ENCODE results near the gene ZNF326.
"Not testable (repeated sequence)": the region's sequence is repeated elsewhere in the genome, so short reads cannot be mapped to it uniquely, and the experiment has no call there.

The ZNF326 gene

GRCh38 chr1:89999208-89999607 is 4.3 kb downstream of the ZNF326 start:
- no peak for DNase-seq

- no peak for DNase-seq
Observed at GRCh38 chr1:89999628-90000027, 4.7 kb downstream of the ZNF326 start.

GRCh38 chr1:90000934-90001676 is 6.2 kb downstream of the ZNF326 start:
- no peak for DNase-seq

- no peak for DNase-seq
Observed at GRCh38 chr1:90007979-90008404, 13.1 kb downstream of the ZNF326 start.

- no peak for DNase-seq
Observed at GRCh38 chr1:90012300-90012699, 17.4 kb downstream of the ZNF326 start.

- no peak for DNase-seq
Observed at GRCh38 chr1:90023691-90024090, 28.8 kb downstream of the ZNF326 start.

- DNase-seq, result no peak
Observed at GRCh38 chr1:90027281-90027680, 32.4 kb downstream of the ZNF326 start.

- no peak for DNase-seq
Observed at GRCh38 chr1:90039652-90040051, 44.7 kb downstream of the ZNF326 start.

GRCh38 chr1:90043586-90043985 is 48.7 kb downstream of the ZNF326 start:
- DNase-seq, result no peak

- no peak for DNase-seq
Observed at GRCh38 chr1:90044346-90044745, 49.4 kb downstream of the ZNF326 start.

- DNase-seq, result peak in 1 of 2 donors; percentile 7
Observed at GRCh38 chr1:90045853-90046563, 51.1 kb downstream of the ZNF326 start.

- no peak for DNase-seq
Observed at GRCh38 chr1:90046635-90047034, 51.7 kb downstream of the ZNF326 start.

- no peak for DNase-seq
Observed at GRCh38 chr1:90048043-90048442, 53.1 kb downstream of the ZNF326 start.

GRCh38 chr1:90062700-90063643 is 68.1 kb downstream of the ZNF326 start:
- DNase-seq, result not testable (repeated sequence)

- not testable (repeated sequence) for DNase-seq
Observed at GRCh38 chr1:90064109-90064508, 69.2 kb downstream of the ZNF326 start.

GRCh38 chr1:90067194-90067931 is 72.5 kb downstream of the ZNF326 start:
- DNase-seq, result no peak

GRCh38 chr1:90068611-90069280 is 73.8 kb downstream of the ZNF326 start:
- no peak for DNase-seq

- no peak for DNase-seq
Observed at GRCh38 chr1:90074137-90074536, 79.2 kb downstream of the ZNF326 start.

GRCh38 chr1:90074566-90074965 is 79.7 kb downstream of the ZNF326 start:
- DNase-seq, result no peak

- DNase-seq, result no peak
Observed at GRCh38 chr1:90074970-90075391, 80.1 kb downstream of the ZNF326 start.

- no peak for DNase-seq
Observed at GRCh38 chr1:90083995-90084394, 89.1 kb downstream of the ZNF326 start.

Data from CD4-positive, alpha-beta T cell treated with Interleukin-1 beta for 1 hour (primary cell).